ENCODE data around the gene ZNF611. TPM values are rescaled to one million over a fixed set of nuclear protein-coding genes. Genes with fewer than 3 reads are reported as not detected.
A peak's percentile ranks its signal among the peaks of the same experiment; 100 is the strongest.

ZNF611 gene
- total RNA-seq, 1 donor from 2014 or later, result 47.3 TPM

DNA sequence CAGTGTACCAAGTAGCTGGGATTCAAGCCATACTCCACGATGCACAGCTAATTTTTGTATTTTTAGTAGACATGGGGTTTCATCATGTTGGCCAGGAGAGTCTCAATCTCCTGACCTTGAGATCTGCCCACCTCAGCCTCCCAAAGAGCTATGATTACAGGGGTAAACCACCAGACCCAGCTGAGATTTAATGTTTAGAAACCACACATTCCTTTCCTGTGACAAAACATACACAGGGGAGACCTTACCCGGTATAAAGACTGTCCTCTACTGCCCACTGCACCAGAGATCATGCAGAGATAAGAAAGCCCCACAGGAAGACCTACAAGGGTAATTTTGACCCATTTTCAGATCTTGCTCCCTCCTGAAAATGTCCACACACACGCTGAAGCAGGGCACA, 73.9 kb downstream of the ZNF611 start:
- no peak overlapping the region for H3K27ac Mint-ChIP-seq
- DNase-seq (ENCODE audit: low spot score, unreplicated experiment), result no peak
- H3K9me3 Mint-ChIP-seq (ENCODE audit: low read depth), result no peaks in the 10 kb centered on the region
- peaks cover 16% of the 10 kb centered on the region for H3K36me3 Mint-ChIP-seq (ENCODE audit: insufficient read depth)
- TF ChIP-seq, protein P1, sequence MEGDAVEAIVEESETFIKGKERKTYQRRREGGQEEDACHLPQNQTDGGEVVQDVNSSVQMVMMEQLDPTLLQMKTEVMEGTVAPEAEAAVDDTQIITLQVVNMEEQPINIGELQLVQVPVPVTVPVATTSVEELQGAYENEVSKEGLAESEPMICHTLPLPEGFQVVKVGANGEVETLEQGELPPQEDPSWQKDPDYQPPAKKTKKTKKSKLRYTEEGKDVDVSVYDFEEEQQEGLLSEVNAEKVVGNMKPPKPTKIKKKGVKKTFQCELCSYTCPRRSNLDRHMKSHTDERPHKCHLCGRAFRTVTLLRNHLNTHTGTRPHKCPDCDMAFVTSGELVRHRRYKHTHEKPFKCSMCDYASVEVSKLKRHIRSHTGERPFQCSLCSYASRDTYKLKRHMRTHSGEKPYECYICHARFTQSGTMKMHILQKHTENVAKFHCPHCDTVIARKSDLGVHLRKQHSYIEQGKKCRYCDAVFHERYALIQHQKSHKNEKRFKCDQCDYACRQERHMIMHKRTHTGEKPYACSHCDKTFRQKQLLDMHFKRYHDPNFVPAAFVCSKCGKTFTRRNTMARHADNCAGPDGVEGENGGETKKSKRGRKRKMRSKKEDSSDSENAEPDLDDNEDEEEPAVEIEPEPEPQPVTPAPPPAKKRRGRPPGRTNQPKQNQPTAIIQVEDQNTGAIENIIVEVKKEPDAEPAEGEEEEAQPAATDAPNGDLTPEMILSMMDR (IDR thresholded peaks at IDR 0.05; ENCODE audit: unreplicated experiment), result no peak
- no peaks in the 10 kb centered on the region for H3K27me3 Mint-ChIP-seq
- peaks cover 20% of the 10 kb centered on the region for H3K4me1 Mint-ChIP-seq (ENCODE audit: low read depth)
- H3K4me3 Mint-ChIP-seq (ENCODE audit: low read depth), result no peak overlapping the region

DNA sequence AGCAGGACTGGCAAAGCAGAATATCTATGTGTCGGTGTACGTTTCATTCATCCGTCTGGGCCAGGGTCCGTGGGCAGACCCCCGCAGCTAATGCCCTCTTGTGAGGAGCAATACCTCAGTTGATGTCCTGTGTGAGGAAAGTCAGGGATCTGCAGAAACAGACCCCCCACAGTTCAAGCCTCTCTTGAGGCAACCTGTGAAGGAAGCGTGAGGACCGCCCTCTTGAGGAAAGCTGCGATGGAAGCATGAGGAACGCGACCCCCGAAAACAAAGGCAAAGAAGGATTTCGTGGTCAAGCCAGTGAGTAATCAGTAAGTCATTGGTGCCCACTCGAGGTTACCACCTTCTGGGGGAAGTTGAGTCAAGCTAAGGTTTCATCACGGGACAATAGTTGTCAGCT, 75.8 kb downstream of the ZNF611 start:
- DNase-seq (ENCODE audit: low spot score, unreplicated experiment), result no peak
- Mint-ChIP-seq H3K36me3 (ENCODE audit: insufficient read depth) (peaks cover 18% of the 10 kb centered on the region), H3K27me3 (no peaks in the 10 kb centered on the region), H3K4me1 (ENCODE audit: low read depth) (peaks cover 15% of the 10 kb centered on the region), H3K9me3 (ENCODE audit: low read depth) (no peaks in the 10 kb centered on the region), H3K27ac (peak overlapping the region; percentile 91), H3K4me3 (ENCODE audit: low read depth) (no peak overlapping the region)
- TF ChIP-seq, protein P1 (IDR thresholded peaks at IDR 0.05; ENCODE audit: unreplicated experiment), result no peak

DNA sequence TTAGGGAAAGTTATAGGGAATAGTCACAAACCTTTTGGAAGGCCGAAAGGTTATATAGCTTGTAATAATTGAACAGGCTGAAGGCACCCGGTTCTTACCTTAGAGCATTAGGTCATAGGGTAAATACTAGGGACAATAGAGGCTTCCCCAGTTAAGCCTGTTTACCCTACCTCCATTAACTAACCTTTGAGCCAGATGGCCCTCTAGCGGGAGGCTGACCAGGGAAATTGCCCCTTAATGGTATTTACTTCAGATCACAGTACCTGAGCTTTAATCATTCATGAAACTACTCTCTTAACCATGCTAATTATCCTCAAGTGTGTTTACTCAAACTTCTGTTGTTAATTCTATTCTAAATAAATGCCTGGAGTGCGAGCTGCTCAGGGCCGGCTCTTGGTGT, 76.2 kb downstream of the ZNF611 start:
- Mint-ChIP-seq H3K9me3 (ENCODE audit: low read depth) (no peaks in the 10 kb centered on the region), H3K36me3 (ENCODE audit: insufficient read depth) (peaks cover 22% of the 10 kb centered on the region), H3K27ac (peak overlapping the region; percentile 97), H3K27me3 (no peaks in the 10 kb centered on the region), H3K4me3 (ENCODE audit: low read depth) (no peak overlapping the region), H3K4me1 (ENCODE audit: low read depth) (peaks cover 15% of the 10 kb centered on the region)
- TF ChIP-seq, protein P1 (IDR thresholded peaks at IDR 0.05; ENCODE audit: unreplicated experiment), result peak; percentile 41
- no peak for DNase-seq (ENCODE audit: low spot score, unreplicated experiment)

DNA sequence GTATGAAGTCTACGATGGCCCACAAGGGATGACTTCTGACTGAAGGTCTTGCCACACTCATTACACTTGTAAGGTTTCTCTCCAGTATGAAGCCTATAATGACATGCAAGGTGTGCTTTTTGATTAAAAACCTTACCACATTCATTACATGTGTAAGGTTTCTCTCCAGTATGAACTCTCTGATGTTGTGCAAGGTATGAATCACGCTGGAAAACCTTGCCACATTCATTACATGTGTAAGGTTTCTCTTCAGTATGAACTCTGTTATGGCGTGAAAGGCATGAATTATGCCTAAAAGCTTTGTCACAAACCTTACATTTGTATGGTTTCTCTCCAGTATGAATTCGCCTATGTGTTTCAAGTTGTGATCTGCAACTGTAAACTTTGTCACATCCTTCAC, 81.7 kb downstream of the ZNF611 start:
- TF ChIP-seq, protein P1 (IDR thresholded peaks at IDR 0.05; ENCODE audit: unreplicated experiment), result no peak
- Mint-ChIP-seq H3K4me3 (ENCODE audit: low read depth) (no peak overlapping the region), H3K27ac (no peak overlapping the region), H3K36me3 (ENCODE audit: insufficient read depth) (peaks cover 34% of the 10 kb centered on the region), H3K9me3 (ENCODE audit: low read depth) (no peaks in the 10 kb centered on the region), H3K27me3 (no peaks in the 10 kb centered on the region), H3K4me1 (ENCODE audit: low read depth) (peaks cover 3% of the 10 kb centered on the region)
- DNase-seq (ENCODE audit: low spot score, unreplicated experiment), result no peak

Other genes with a start within 250 kb of the ZNF611 start
- gene ZNF808, start 207.4 kb downstream of the ZNF611 start, total RNA-seq, result 38.6 and 41.6 TPM in 2 replicates
- 29.7 and 34.7 TPM in 2 replicates for gene ZNF701, start 164.8 kb downstream of the ZNF611 start, total RNA-seq
- gene ZNF83, start 96.7 kb downstream of the ZNF611 start, total RNA-seq, result 72.1 and 79.7 TPM in 2 replicates
- gene ZNF600, start 51.7 kb upstream of the ZNF611 start, total RNA-seq, result 22.5 and 23.1 TPM in 2 replicates
- gene ZNF28, start 86.6 kb upstream of the ZNF611 start, total RNA-seq, result 29.4 and 32.3 TPM in 2 replicates
- 35.6 and 38.8 TPM in 2 replicates for gene ZNF468, start 122.6 kb upstream of the ZNF611 start, total RNA-seq
- gene ZNF320, start 162.6 kb upstream of the ZNF611 start, total RNA-seq, result 43.9 and 50.0 TPM in 2 replicates
- gene ZNF888, start 188.4 kb upstream of the ZNF611 start, total RNA-seq, result 16.0 and 16.8 TPM in 2 replicates
- 23.8 and 25.3 TPM in 2 replicates for gene ZNF816, start 227.8 kb upstream of the ZNF611 start, total RNA-seq